HCT116 (cell line): Measurements from ENCODE around the gene PIP4K2C. TPM values are rescaled to one million over a fixed set of nuclear protein-coding genes. Genes with fewer than 3 reads are reported as not detected.

Experiments
- ATAC-seq: fragments of 200-7000 bp; cut with Tn5 transposase; 2 replicates; pipeline ENCODE4 v1.9.1; 2020; ENCODE audit warnings: mild to moderate bottlenecking, moderate library complexity
- BruUV-seq: library from RNA; stranded (reverse); fragments of 400-500 nt; replicated peaks from 2 replicates; lab custom pipeline; 2021; lab: Mats Ljungman, UMichigan
- CTCF ChIA-PET: fragments of 300-600 bp; sonication (Branson Sonifier 250); formaldehyde crosslinking; loops from one replicate; lab custom pipeline; 2021; ENCODE audit warnings: antibody characterized with exemption; lab: Charles Lee
- POLR2A ChIA-PET: fragments of 300-600, 350-600 bp; sonication (Branson Sonifier 250); formaldehyde crosslinking; loops from one replicate; lab custom pipeline; 2021; ENCODE audit warnings: antibody characterized with exemption; lab: Charles Lee
- RAD21 ChIA-PET, 2 experiments: fragments of 300-600 bp; sonication (Branson Sonifier 250); formaldehyde crosslinking; loops; one replicate each; lab custom pipeline; 2023; ENCODE audit warnings: low total read pairs in 2 of 2; ENCODE audit not compliant: uncharacterized antibody in 2 of 2, unreplicated experiment in 2 of 2, low non-redundant PET in 1 of 2; lab: Charles Lee
- DNase-seq: peaks from one replicate; pipeline ENCODE4 v3.0.0-alpha.2; 2010; ENCODE audit warnings: low read depth, low spot score
- H2AFZ ChIP-seq: fragments of 200-600 bp; shearing (Covaris generic), sonication (generic); 2 replicates; pipeline ENCODE4 v1.6.1; 2017; ENCODE audit warnings: low read depth, mixed run types, mixed read lengths, antibody characterized with exemption, low read length; ENCODE audit not compliant: poor library complexity, severe bottlenecking
- H3K27ac ChIP-seq: 2 replicates; pipeline ENCODE4 v1.5.1; 2012; ENCODE audit warnings: low read depth, low read length
- H3K27me3 ChIP-seq: fragments of 200-600 bp; sonication (generic); 2 replicates; pipeline ENCODE4 v1.6.1; 2016; ENCODE audit warnings: mixed run types, low read length, mixed read lengths; ENCODE audit not compliant: insufficient read depth
- H3K36me3 ChIP-seq, 2 experiments: fragments of 200-500 bp in 1 of 2; fragments of 200-600 bp in 1 of 2; sonication (Bioruptor generic) in 1 of 2; sonication (generic) in 1 of 2; 2 replicates each; pipeline versions ENCODE4 v1.5.1 to v1.6.1; 2014 to 2016; ENCODE audit warnings: low read length in 2 of 2, inconsistent platforms in 1 of 2, mixed read lengths in 1 of 2, mixed run types in 1 of 2; ENCODE audit not compliant: insufficient read depth in 2 of 2, control insufficient read depth in 1 of 2
- H3K4me1 ChIP-seq, 2 experiments: fragments of 200-600 bp in 1 of 2; sonication (generic) in 1 of 2; 2 replicates each; pipeline versions ENCODE4 v1.5.1 to v1.6.1; 2012 to 2017; ENCODE audit warnings: low read length in 2 of 2, inconsistent platforms in 1 of 2, mild to moderate bottlenecking in 1 of 2, mixed read lengths in 1 of 2, mixed run types in 1 of 2, moderate library complexity in 1 of 2; ENCODE audit not compliant: insufficient read depth in 2 of 2, control insufficient read depth in 1 of 2
- H3K4me2 ChIP-seq: fragments of 200-600 bp; sonication (generic); 2 replicates; pipeline ENCODE4 v1.6.1; 2017; ENCODE audit warnings: mixed run types, low read length, mixed read lengths
- H3K4me3 ChIP-seq, 2 experiments: fragments of 200-600 bp in 1 of 2; sonication (generic) in 1 of 2; replicated peaks in 1 of 2; 2 replicates each; pipeline ENCODE4 v1.5.1; 2011 to 2016; ENCODE audit warnings: low read length in 2 of 2, control low read depth in 1 of 2, low read depth in 1 of 2, mild to moderate bottlenecking in 1 of 2, mixed read lengths in 1 of 2, mixed run types in 1 of 2
- H3K79me2 ChIP-seq: fragments of 200-600 bp; sonication (generic); 2 replicates; pipeline ENCODE4 v1.6.1; 2017; ENCODE audit warnings: mild to moderate bottlenecking, mixed run types, low read length, moderate library complexity, mixed read lengths; ENCODE audit not compliant: insufficient read depth
- H3K9ac ChIP-seq: fragments of 200-600 bp; sonication (generic); 2 replicates; pipeline ENCODE4 v1.6.1; 2016; ENCODE audit warnings: low read length, mixed read lengths
- H3K9me2 ChIP-seq: fragments of 200-600 bp; sonication (generic), shearing (Covaris generic); 2 replicates; pipeline ENCODE4 v1.6.1; 2017; ENCODE audit warnings: mixed run types, mild to moderate bottlenecking, moderate library complexity; ENCODE audit not compliant: insufficient read depth
- H3K9me3 ChIP-seq, 2 experiments: fragments of 200-500 bp in 1 of 2; fragments of 200-600 bp in 1 of 2; sonication (Bioruptor generic) in 1 of 2; sonication (generic) in 1 of 2; 2 replicates each; pipeline ENCODE4 v1.6.1; 2014 to 2017; ENCODE audit warnings: low read length in 2 of 2, mixed read lengths in 2 of 2, inconsistent platforms in 1 of 2, low read depth in 1 of 2, mild to moderate bottlenecking in 1 of 2, mixed run types in 1 of 2, moderate library complexity in 1 of 2; ENCODE audit not compliant: control insufficient read depth in 1 of 2, insufficient read depth in 1 of 2
- H4K20me1 ChIP-seq: fragments of 200-600 bp; sonication (generic), shearing (Covaris generic); 2 replicates; pipeline ENCODE4 v1.6.1; 2017; ENCODE audit warnings: mixed run types, mild to moderate bottlenecking, moderate library complexity; ENCODE audit not compliant: insufficient read depth
- CBX3 ChIP-seq: IDR thresholded peaks from 2 replicates; pipeline ENCODE4 v1.6.1; 2012; ENCODE audit warnings: low read depth
- CEBPB ChIP-seq: IDR thresholded peaks from 2 replicates; pipeline ENCODE4 v1.6.1; 2012; ENCODE audit warnings: low read depth
- ELF1 ChIP-seq: IDR thresholded peaks from 2 replicates; pipeline ENCODE4 v1.6.1; 2012; ENCODE audit warnings: low read depth, borderline replicate concordance
- FOSL1 ChIP-seq: IDR thresholded peaks from 2 replicates; pipeline ENCODE4 v1.6.1; 2012; ENCODE audit warnings: low read depth
- JUND ChIP-seq: IDR thresholded peaks from 2 replicates; pipeline ENCODE4 v1.6.1; 2012
- MAX ChIP-seq: IDR thresholded peaks from 2 replicates; pipeline ENCODE4 v1.6.1; 2012
- POLR2AphosphoS5 ChIP-seq: IDR thresholded peaks from 2 replicates; pipeline ENCODE4 v1.6.1; 2011; ENCODE audit warnings: mild to moderate bottlenecking, low read depth, low read length, moderate library complexity
- SP1 ChIP-seq: IDR thresholded peaks from 2 replicates; pipeline ENCODE4 v1.6.1; 2012; ENCODE audit warnings: low read depth
- SRF ChIP-seq: IDR thresholded peaks from 2 replicates; pipeline ENCODE4 v1.6.1; 2012; ENCODE audit warnings: low read depth
- YY1 ChIP-seq: IDR thresholded peaks from 2 replicates; pipeline ENCODE4 v1.6.1; 2011; ENCODE audit warnings: low read length, low read depth, moderate library complexity, mild to moderate bottlenecking; ENCODE audit not compliant: insufficient replicate concordance; ENCODE audit errors: extremely low read depth
- ZBTB33 ChIP-seq: IDR thresholded peaks from 2 replicates; pipeline ENCODE4 v1.6.1; 2011; ENCODE audit warnings: mild to moderate bottlenecking, low read length, moderate library complexity; ENCODE audit not compliant: insufficient replicate concordance; ENCODE audit errors: extremely low read depth
- ZFX ChIP-seq: fragments of 450-650 bp; IDR thresholded peaks from 2 replicates; pipeline ENCODE4 v1.6.1; 2017
- ZNF274 ChIP-seq: fragments of 200-500 bp; sonication (Bioruptor generic); IDR thresholded peaks from 2 replicates; pipeline ENCODE4 v1.6.1; 2014; ENCODE audit warnings: mild to moderate bottlenecking, low read depth, low read length, inconsistent platforms
- intact Hi-C: fragments of 100-400 bp; cut with micrococcal nuclease; formaldehyde crosslinking; loops from 2 replicates; pipeline ENCODE4 v1.10.0; 2022
- total RNA-seq: library from RNA; stranded (reverse); gene quantifications from one replicate; pipeline ENCODE4 v1.2.1, GENCODE V29; 2021; ENCODE audit not compliant: unreplicated experiment

PIP4K2C gene
- total RNA-seq, 1 experiment from 2014 or later: 38.4 TPM

GRCh38 chr12:57624441-57625220 is 33.6 kb downstream of the PIP4K2C start:
- no peaks in the 10 kb centered on the region for H3K9me3 ChIP-seq
- CTCF ChIA-PET: no interaction called here
- H3K4me1 ChIP-seq: no peaks in the 10 kb centered on the region
- TF ChIP-seq ZBTB33 (no peak), SP1 (no peak), MAX (no peak)
- POLR2A ChIA-PET: no interaction called here
- RAD21 ChIA-PET: no interaction called here
- DNase-seq (no peak), ATAC-seq (no peak)
- H3K79me2 ChIP-seq: no peaks in the 10 kb centered on the region
- no peak overlapping the region for H3K9ac ChIP-seq
- H3K4me2 ChIP-seq: no peak overlapping the region
- peaks cover 4% of the 10 kb centered on the region; the same call in 1 of the 2 replicates for H3K27me3 ChIP-seq
- no TSS peak for BruUV-seq
- H3K27ac ChIP-seq: no peak overlapping the region
- intact Hi-C loops: no loop called here
- peaks cover 0 to 14% of the 10 kb centered on the region in 2 experiments; a peak in 2 of 4 replicates for H3K36me3 ChIP-seq
- H3K9me2 ChIP-seq: no peaks in the 10 kb centered on the region
- H3K4me3 ChIP-seq: no peak overlapping the region
- no peaks in the 10 kb centered on the region for H4K20me1 ChIP-seq
- H2AFZ ChIP-seq: no peak overlapping the region

GRCh38 chr12:57625261-57626032 is 34.5 kb downstream of the PIP4K2C start:
- Histone ChIP-seq H3K9me3 (no peaks in the 10 kb centered on the region), H2AFZ (no peak overlapping the region), H3K4me2 (no peak overlapping the region), H3K79me2 (no peaks in the 10 kb centered on the region), H3K36me3 (peaks cover 0 to 14% of the 10 kb centered on the region in 2 experiments; a peak in 2 of 4 replicates), H3K4me3 (no peak overlapping the region), H3K27me3 (peaks cover 4% of the 10 kb centered on the region; the same call in 1 of the 2 replicates), H3K9me2 (no peaks in the 10 kb centered on the region), H3K9ac (no peak overlapping the region), H4K20me1 (no peaks in the 10 kb centered on the region), H3K27ac (no peak overlapping the region), H3K4me1 (no peaks in the 10 kb centered on the region)
- ChIA-PET RAD21 (no interaction called here), CTCF (no interaction called here), POLR2A (no interaction called here)
- no TSS peak for BruUV-seq
- ATAC-seq: no peak
- no peak for TF ChIP-seq ELF1
- no peak for TF ChIP-seq ZFX
- TF ChIP-seq CEBPB: no peak
- TF ChIP-seq CBX3: no peak
- no peak for TF ChIP-seq POLR2AphosphoS5
- no peak for TF ChIP-seq FOSL1
- no peak for TF ChIP-seq ZNF274
- no peak for TF ChIP-seq MAX
- TF ChIP-seq SRF: no peak
- no peak for TF ChIP-seq YY1
- no peak for TF ChIP-seq JUND
- DNase-seq: no peak
- intact Hi-C loops: no loop called here
